Chondrocyte (in vitro differentiated cells): ENCODE measurements around the gene SERPINA12. TPM values are rescaled to one million over a fixed set of nuclear protein-coding genes. Genes with fewer than 3 reads are reported as not detected.

Experiments
- DNase-seq: peaks from one replicate; pipeline ENCODE4 v3.0.0; 2021; ENCODE audit warnings: mixed read lengths, low spot score
- H3K27ac Mint-ChIP-seq: one replicate; pipeline ENCODE4 v1.8.0; 2021; ENCODE audit warnings: mild to moderate bottlenecking, moderate library complexity, mixed read lengths; ENCODE audit not compliant: unreplicated experiment
- H3K27me3 Mint-ChIP-seq: 2 replicates; pipeline ENCODE4 v1.8.0; 2021; ENCODE audit warnings: low read depth, mixed read lengths
- H3K36me3 Mint-ChIP-seq: 2 replicates; pipeline ENCODE4 v1.8.0; 2021; ENCODE audit warnings: low read depth, mixed read lengths
- H3K4me1 Mint-ChIP-seq: 2 replicates; pipeline ENCODE4 v1.8.0; 2021; ENCODE audit warnings: low read depth, mild to moderate bottlenecking, mixed read lengths
- H3K4me3 Mint-ChIP-seq: one replicate; pipeline ENCODE4 v1.8.0; 2021; ENCODE audit warnings: mild to moderate bottlenecking, moderate library complexity, mixed read lengths; ENCODE audit not compliant: unreplicated experiment
- H3K9me3 Mint-ChIP-seq: 2 replicates; pipeline ENCODE4 v1.8.0; 2021; ENCODE audit warnings: low read depth, mixed read lengths
- long read RNA-seq: library from polyadenylated mRNA; stranded (forward); transcript quantifications from one replicate; pipeline ENCODE4 v2.0.0, GENCODE V29; 2021
- total RNA-seq: library from RNA; stranded (reverse); gene quantifications from 3 replicates; pipeline ENCODE4 v1.2.1, GENCODE V29; 2021
- TF ChIP-seq, protein P1 (sequence below): fragments of 200-600 bp; sonication (generic); IDR thresholded peaks from 2 replicates; pipeline ENCODE4 v1.5.0; 2021; ENCODE audit warnings: antibody characterized with exemption, mild to moderate bottlenecking, moderate library complexity

The SERPINA12 gene, protein sequence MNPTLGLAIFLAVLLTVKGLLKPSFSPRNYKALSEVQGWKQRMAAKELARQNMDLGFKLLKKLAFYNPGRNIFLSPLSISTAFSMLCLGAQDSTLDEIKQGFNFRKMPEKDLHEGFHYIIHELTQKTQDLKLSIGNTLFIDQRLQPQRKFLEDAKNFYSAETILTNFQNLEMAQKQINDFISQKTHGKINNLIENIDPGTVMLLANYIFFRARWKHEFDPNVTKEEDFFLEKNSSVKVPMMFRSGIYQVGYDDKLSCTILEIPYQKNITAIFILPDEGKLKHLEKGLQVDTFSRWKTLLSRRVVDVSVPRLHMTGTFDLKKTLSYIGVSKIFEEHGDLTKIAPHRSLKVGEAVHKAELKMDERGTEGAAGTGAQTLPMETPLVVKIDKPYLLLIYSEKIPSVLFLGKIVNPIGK
- not detected in 3 replicates for total RNA-seq
- long read RNA-seq = 0 reads

DNA sequence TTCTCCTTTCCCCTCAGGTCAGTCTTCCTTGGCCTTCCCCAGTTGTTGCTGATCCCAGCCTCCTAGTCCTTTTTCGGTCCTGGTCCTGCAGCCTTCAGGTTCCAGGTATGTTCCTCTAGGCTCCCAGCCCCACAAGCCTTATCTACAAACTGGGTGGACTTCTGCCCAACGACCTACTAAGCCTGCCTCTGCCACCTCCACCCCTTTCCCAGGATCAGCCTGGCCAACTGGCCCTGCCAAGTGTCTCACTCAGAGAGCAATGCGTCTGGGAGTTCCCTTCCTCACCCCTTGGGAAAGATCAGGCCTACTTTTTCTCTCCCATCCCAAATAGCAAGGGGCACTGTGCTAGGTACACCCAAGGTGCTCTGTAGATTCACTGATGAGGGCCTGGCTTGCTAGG is at the start of gene SERPINA12:
SERPINA12 (minus strand) TSS at position 114 of the 400 bp plus-strand sequence. CDS start 11,072 bp downstream, outside the sequence.
- Mint-ChIP-seq H3K4me1 (no peaks in the 10 kb centered on the region), H3K4me3 (no peak within 1 kb of the TSS), H3K27ac (no peak within 1 kb of the TSS), H3K36me3 (no peaks in the 10 kb centered on the region), H3K9me3 (no peaks in the 10 kb centered on the region), H3K27me3 (peaks cover 10% of the 10 kb centered on the region)
- no peak for DNase-seq
- TF ChIP-seq, protein P1, sequence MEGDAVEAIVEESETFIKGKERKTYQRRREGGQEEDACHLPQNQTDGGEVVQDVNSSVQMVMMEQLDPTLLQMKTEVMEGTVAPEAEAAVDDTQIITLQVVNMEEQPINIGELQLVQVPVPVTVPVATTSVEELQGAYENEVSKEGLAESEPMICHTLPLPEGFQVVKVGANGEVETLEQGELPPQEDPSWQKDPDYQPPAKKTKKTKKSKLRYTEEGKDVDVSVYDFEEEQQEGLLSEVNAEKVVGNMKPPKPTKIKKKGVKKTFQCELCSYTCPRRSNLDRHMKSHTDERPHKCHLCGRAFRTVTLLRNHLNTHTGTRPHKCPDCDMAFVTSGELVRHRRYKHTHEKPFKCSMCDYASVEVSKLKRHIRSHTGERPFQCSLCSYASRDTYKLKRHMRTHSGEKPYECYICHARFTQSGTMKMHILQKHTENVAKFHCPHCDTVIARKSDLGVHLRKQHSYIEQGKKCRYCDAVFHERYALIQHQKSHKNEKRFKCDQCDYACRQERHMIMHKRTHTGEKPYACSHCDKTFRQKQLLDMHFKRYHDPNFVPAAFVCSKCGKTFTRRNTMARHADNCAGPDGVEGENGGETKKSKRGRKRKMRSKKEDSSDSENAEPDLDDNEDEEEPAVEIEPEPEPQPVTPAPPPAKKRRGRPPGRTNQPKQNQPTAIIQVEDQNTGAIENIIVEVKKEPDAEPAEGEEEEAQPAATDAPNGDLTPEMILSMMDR = no peak

DNA sequence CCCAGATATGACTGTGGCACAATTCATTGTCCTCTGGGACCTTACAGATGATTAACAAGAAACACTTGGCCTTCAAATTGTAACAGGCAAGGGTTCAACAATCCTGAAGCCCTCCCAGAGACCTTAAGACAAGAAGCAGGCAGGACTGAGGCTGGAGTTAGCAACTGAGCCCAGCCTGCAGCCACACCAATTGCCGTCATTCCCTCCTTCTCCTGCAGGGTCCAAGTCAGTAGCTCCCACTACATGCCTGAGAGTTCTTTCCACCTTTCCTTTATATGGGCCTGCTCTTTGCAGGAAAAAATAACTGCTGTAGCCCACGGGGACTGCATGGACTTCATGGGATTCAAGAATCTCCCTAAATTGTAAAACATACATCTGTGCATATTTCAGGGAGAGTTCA is 49.6 kb upstream of the SERPINA12 start:
- Mint-ChIP-seq H3K9me3 (peaks cover 19% of the 10 kb centered on the region), H3K4me3 (no peak overlapping the region)

DNA sequence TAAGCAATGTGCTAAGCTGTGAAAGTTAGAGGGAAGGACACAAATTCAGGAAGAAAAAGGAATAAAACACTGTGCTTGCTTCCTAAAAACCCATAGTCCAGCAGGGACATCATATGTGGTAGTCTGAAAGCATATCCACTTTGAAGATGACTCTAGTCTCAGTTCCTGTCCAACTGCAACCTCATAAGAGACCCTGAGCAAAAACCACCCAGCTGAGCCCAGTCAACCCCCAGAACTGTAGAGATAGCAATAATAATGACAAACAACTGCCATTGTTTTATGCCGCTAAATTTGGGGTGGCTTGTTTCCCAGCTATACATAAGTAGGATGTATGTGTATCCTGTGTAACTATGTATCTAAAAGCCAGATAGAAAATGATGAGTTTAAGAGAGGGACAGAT is 48.1 kb upstream of the SERPINA12 start:
- Mint-ChIP-seq H3K4me3 (no peak overlapping the region), H3K9me3 (peaks cover 31% of the 10 kb centered on the region), H3K27me3 (peaks cover 13% of the 10 kb centered on the region), H3K36me3 (peaks cover 6% of the 10 kb centered on the region), H3K27ac (no peak overlapping the region), H3K4me1 (no peaks in the 10 kb centered on the region)
- DNase-seq = no peak
- TF ChIP-seq, protein P1 = no peak

More for the DNA sequence above, 49.6 kb upstream of the SERPINA12 start:
- TF ChIP-seq, protein P1 = no peak
- no peak for DNase-seq
- no peak overlapping the region for H3K27ac Mint-ChIP-seq
- H3K36me3 Mint-ChIP-seq = peaks cover 2% of the 10 kb centered on the region
- H3K27me3 Mint-ChIP-seq = peaks cover 4% of the 10 kb centered on the region
- no peaks in the 10 kb centered on the region for H3K4me1 Mint-ChIP-seq

DNA sequence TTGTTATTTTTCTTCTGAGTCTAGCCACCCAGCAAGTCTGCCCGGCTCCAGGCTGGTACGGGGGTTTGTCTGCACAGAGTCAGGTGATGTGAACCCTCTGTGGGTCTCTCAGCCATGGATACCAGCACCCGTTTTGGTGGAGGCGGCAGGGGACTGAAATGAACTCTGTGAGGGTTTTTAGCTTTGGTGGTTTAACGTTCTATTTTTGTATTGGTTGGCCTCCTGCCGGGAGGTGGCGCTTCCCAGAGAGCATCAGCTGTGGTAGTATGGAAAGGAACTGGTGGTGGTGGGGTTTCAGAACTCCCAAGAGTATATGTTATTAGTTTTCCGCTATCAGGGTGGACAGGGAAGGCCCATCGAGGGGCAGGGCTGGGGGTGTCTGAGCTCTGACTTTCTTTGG is 46.7 kb upstream of the SERPINA12 start:
- H3K27ac Mint-ChIP-seq = no peak overlapping the region

DNA sequence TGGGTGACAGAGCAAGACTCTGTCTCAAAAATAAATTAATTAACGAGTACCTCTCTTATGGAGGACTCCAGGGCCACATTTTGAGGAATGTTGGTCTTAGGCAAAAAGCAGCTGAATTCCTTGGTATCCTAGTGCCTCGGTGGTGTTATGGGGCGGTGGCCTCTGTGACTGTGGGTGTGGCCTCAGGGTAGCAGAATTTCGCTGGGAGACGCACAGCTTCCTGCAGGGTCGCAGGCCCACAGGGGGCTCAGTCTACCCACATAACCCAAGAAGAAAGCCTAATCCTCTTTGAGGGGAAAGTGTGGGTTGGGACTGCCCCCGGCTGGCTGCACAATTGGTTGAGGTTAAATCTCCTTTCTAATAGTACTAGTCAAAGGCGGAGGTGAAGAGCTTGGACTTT is 40.8 kb upstream of the SERPINA12 start:
- Mint-ChIP-seq H3K27ac (no peak overlapping the region), H3K4me1 (no peaks in the 10 kb centered on the region), H3K27me3 (peaks cover 21% of the 10 kb centered on the region), H3K4me3 (no peak overlapping the region), H3K9me3 (peaks cover 41% of the 10 kb centered on the region), H3K36me3 (peaks cover 4% of the 10 kb centered on the region)
- no peak for DNase-seq
- TF ChIP-seq, protein P1 = no peak

More for the DNA sequence above, 46.7 kb upstream of the SERPINA12 start:
- H3K27me3 Mint-ChIP-seq = peaks cover 25% of the 10 kb centered on the region
- H3K9me3 Mint-ChIP-seq = peaks cover 33% of the 10 kb centered on the region
- TF ChIP-seq, protein P1 = no peak
- H3K4me3 Mint-ChIP-seq = no peak overlapping the region
- H3K36me3 Mint-ChIP-seq = peaks cover 6% of the 10 kb centered on the region
- no peak for DNase-seq
- no peaks in the 10 kb centered on the region for H3K4me1 Mint-ChIP-seq
